Measurements from ENCODE around the gene HAUS3.

DNA sequence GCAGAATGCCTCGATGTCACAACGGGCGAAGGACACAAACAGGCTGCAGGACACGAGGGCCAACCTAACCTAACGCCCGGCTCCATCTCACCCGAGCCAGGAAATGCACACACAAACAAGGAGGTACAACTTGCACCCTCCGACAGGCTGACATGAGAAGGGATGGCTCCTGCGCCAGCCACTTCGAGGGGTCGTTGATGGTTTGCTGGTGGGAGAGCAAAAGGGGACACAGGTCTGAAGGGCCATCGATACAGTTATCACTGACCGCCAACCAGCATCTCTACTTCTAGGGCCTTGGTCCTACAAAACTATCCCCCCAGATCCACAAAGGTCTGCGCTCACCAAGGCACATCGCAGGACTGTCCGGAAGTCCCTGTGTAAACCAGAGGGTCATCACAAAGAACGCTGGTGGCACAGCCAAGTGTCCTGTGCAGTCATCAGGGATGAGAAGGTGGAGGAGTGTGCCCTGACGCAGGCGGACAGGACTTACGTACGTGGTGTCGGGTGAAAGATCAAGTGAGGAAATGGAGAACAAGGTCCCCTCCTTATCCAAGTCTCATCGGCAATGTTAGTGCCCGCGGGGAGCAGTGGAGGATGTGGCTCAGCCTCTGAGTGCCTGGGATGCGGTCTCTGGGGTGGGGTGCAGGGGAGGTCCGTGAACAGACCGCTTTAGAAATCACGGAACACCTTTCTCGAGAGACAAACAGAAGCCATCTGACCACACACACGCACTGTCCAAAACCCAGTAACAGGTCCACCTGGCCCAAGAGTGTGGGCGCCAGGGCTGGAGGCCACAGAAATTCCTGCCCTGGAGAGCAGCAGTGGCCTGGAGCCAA is 13.0 kb upstream of the HAUS3 start:
- TF ChIP-seq ESRRA (CRISPR knock-in tag; IDR thresholded peaks at IDR 0.05; ENCODE audit: borderline replicate concordance): no peak
- no peak for TF ChIP-seq ZBTB21 (CRISPR knock-in tag; IDR thresholded peaks at IDR 0.05; ENCODE audit: borderline replicate concordance)
- TF ChIP-seq, protein P1, sequence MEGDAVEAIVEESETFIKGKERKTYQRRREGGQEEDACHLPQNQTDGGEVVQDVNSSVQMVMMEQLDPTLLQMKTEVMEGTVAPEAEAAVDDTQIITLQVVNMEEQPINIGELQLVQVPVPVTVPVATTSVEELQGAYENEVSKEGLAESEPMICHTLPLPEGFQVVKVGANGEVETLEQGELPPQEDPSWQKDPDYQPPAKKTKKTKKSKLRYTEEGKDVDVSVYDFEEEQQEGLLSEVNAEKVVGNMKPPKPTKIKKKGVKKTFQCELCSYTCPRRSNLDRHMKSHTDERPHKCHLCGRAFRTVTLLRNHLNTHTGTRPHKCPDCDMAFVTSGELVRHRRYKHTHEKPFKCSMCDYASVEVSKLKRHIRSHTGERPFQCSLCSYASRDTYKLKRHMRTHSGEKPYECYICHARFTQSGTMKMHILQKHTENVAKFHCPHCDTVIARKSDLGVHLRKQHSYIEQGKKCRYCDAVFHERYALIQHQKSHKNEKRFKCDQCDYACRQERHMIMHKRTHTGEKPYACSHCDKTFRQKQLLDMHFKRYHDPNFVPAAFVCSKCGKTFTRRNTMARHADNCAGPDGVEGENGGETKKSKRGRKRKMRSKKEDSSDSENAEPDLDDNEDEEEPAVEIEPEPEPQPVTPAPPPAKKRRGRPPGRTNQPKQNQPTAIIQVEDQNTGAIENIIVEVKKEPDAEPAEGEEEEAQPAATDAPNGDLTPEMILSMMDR (IDR thresholded peaks at IDR 0.05): no peak
- TF ChIP-seq, protein P2, sequence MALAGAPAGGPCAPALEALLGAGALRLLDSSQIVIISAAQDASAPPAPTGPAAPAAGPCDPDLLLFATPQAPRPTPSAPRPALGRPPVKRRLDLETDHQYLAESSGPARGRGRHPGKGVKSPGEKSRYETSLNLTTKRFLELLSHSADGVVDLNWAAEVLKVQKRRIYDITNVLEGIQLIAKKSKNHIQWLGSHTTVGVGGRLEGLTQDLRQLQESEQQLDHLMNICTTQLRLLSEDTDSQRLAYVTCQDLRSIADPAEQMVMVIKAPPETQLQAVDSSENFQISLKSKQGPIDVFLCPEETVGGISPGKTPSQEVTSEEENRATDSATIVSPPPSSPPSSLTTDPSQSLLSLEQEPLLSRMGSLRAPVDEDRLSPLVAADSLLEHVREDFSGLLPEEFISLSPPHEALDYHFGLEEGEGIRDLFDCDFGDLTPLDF (CRISPR knock-in tag; IDR thresholded peaks at IDR 0.05): no peak
- no peak for TF ChIP-seq FOXP1 (CRISPR knock-in tag; IDR thresholded peaks at IDR 0.05; ENCODE audit: borderline replicate concordance)
- TF ChIP-seq, protein P3, sequence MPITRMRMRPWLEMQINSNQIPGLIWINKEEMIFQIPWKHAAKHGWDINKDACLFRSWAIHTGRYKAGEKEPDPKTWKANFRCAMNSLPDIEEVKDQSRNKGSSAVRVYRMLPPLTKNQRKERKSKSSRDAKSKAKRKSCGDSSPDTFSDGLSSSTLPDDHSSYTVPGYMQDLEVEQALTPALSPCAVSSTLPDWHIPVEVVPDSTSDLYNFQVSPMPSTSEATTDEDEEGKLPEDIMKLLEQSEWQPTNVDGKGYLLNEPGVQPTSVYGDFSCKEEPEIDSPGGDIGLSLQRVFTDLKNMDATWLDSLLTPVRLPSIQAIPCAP (CRISPR knock-in tag; IDR thresholded peaks at IDR 0.05): no peak
- TF ChIP-seq, protein P4, sequence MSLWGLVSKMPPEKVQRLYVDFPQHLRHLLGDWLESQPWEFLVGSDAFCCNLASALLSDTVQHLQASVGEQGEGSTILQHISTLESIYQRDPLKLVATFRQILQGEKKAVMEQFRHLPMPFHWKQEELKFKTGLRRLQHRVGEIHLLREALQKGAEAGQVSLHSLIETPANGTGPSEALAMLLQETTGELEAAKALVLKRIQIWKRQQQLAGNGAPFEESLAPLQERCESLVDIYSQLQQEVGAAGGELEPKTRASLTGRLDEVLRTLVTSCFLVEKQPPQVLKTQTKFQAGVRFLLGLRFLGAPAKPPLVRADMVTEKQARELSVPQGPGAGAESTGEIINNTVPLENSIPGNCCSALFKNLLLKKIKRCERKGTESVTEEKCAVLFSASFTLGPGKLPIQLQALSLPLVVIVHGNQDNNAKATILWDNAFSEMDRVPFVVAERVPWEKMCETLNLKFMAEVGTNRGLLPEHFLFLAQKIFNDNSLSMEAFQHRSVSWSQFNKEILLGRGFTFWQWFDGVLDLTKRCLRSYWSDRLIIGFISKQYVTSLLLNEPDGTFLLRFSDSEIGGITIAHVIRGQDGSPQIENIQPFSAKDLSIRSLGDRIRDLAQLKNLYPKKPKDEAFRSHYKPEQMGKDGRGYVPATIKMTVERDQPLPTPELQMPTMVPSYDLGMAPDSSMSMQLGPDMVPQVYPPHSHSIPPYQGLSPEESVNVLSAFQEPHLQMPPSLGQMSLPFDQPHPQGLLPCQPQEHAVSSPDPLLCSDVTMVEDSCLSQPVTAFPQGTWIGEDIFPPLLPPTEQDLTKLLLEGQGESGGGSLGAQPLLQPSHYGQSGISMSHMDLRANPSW (CRISPR knock-in tag; conservative IDR thresholded peaks at IDR 0.05; ENCODE audit: low read depth): no peak
- no peak for TF ChIP-seq CBFB (CRISPR knock-in tag; IDR thresholded peaks at IDR 0.05; ENCODE audit: low read depth)

Data from WTC11 (cell line).